Neural progenitor cell (in vitro differentiated cells): ENCODE measurements around the gene ADAMTS3.

Experiments
- CTCF ChIP-seq: fragments of 200-600 bp; sonication (generic); IDR thresholded peaks from 2 replicates; pipeline ENCODE4 v1.5.1; 2017; ENCODE audit warnings: antibody characterized with exemption, mild to moderate bottlenecking
- EZH2phosphoT487 ChIP-seq: fragments of 200-600 bp; sonication (generic); IDR thresholded peaks from 2 replicates; pipeline ENCODE4 v1.6.1; 2017; ENCODE audit warnings: antibody characterized with exemption

GRCh38 chr4:72555377-72555831, 13.6 kb downstream of the ADAMTS3 start:
- TF ChIP-seq CTCF (no peak), EZH2phosphoT487 (no peak)
